ENCODE data around the gene SLC9A5. TPM values are rescaled to one million over a fixed set of nuclear protein-coding genes. Genes with fewer than 3 reads are reported as not detected.

SLC9A5 gene
- total RNA-seq, 1 experiment from 2014 or later, result 2.4 TPM

- no TSS peak for BruUV-seq (replicated peaks)
- no peaks in the 10 kb centered on the region for H3K27me3 ChIP-seq (replicated peaks; ENCODE audit: control insufficient read depth, insufficient read depth, low read length)
- H3K27me3 Mint-ChIP-seq (ENCODE audit: insufficient read depth, unreplicated experiment), result no peaks in the 10 kb centered on the region
These were observed 49.5 kb downstream of the SLC9A5 start for GRCh38 chr16:67298277-67298676.

DNA sequence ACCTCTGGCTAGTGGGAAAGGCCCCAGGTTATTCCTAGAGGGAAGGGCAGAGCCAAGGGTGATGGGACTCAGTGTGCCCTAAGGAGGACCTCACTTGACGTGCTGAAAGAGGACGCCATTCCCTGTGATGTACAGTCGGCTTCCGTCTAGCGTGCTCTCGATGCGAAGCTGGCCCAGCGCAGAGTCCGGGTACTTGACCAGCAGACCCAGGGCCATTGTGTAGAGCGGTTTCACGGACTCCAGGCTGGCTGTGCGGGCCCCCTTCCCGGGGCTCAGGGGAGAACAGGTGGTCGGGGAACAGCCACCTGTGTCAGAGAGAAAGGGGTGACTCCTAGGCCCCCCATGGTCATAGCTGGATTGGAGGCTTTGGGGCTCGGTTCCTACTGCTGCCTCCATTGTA is 50.5 kb downstream of the SLC9A5 start:
- intact Hi-C loops (cut with micrococcal nuclease; ENCODE audit: unreplicated experiment), result no loop called here
- Mint-ChIP-seq H3K27ac (ENCODE audit: unreplicated experiment) (no peak overlapping the region), H3K36me3 (ENCODE audit: insufficient read depth, unreplicated experiment) (no peaks in the 10 kb centered on the region), H3K9me3 (ENCODE audit: unreplicated experiment) (no peaks in the 10 kb centered on the region), H3K4me3 (ENCODE audit: unreplicated experiment) (no peak overlapping the region), H3K4me1 (ENCODE audit: low read depth, unreplicated experiment) (peaks cover 6% of the 10 kb centered on the region), H3K27me3 (ENCODE audit: insufficient read depth, unreplicated experiment) (no peaks in the 10 kb centered on the region)
- DNase-seq, result no peak
- ChIA-PET CTCF (interaction anchor here (1.1 kb wide), 1 partner anchor 14 kb away, joined by 3 read pairs; no protein-coding TSS in a partner anchor), POLR2A (no interaction called here)
- no peaks in the 10 kb centered on the region for H3K9me3 ChIP-seq
- no peaks in the 10 kb centered on the region for H3K36me3 ChIP-seq (ENCODE audit: control insufficient read depth, insufficient read depth, low read length)
- H3K4me3 ChIP-seq (ENCODE audit: low read depth, low read length), result no peak overlapping the region
- no TSS peak for BruUV-seq (replicated peaks)
- H3K27me3 ChIP-seq (replicated peaks; ENCODE audit: control insufficient read depth, insufficient read depth, low read length), result no peaks in the 10 kb centered on the region
- TF ChIP-seq, protein P1, sequence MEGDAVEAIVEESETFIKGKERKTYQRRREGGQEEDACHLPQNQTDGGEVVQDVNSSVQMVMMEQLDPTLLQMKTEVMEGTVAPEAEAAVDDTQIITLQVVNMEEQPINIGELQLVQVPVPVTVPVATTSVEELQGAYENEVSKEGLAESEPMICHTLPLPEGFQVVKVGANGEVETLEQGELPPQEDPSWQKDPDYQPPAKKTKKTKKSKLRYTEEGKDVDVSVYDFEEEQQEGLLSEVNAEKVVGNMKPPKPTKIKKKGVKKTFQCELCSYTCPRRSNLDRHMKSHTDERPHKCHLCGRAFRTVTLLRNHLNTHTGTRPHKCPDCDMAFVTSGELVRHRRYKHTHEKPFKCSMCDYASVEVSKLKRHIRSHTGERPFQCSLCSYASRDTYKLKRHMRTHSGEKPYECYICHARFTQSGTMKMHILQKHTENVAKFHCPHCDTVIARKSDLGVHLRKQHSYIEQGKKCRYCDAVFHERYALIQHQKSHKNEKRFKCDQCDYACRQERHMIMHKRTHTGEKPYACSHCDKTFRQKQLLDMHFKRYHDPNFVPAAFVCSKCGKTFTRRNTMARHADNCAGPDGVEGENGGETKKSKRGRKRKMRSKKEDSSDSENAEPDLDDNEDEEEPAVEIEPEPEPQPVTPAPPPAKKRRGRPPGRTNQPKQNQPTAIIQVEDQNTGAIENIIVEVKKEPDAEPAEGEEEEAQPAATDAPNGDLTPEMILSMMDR (IDR thresholded peaks at IDR 0.05; ENCODE audit: insufficient read depth in 1 of 2, low read depth in 1 of 2, low read length in 1 of 2, severe bottlenecking in 1 of 2, unreplicated experiment in 1 of 2), result no peak
- no peaks in the 10 kb centered on the region for H3K4me1 ChIP-seq

More at GRCh38 chr16:67298277-67298676, 49.5 kb downstream of the SLC9A5 start:
- no peaks in the 10 kb centered on the region for H3K36me3 ChIP-seq (ENCODE audit: control insufficient read depth, insufficient read depth, low read length)
- H3K4me1 Mint-ChIP-seq (ENCODE audit: low read depth, unreplicated experiment), result peaks cover 6% of the 10 kb centered on the region
- no peaks in the 10 kb centered on the region for H3K9me3 ChIP-seq
- no peak overlapping the region for H3K27ac Mint-ChIP-seq (ENCODE audit: unreplicated experiment)
- POLR2A ChIA-PET, result interaction anchor here (0.6 kb wide), 1 partner anchor 44 kb away, joined by 4 read pairs; no protein-coding TSS in a partner anchor
- no peak overlapping the region for H3K4me3 Mint-ChIP-seq (ENCODE audit: unreplicated experiment)
- no peaks in the 10 kb centered on the region for H3K9me3 Mint-ChIP-seq (ENCODE audit: unreplicated experiment)
- intact Hi-C loops (cut with micrococcal nuclease; ENCODE audit: unreplicated experiment), result no loop called here
- no peaks in the 10 kb centered on the region for H3K4me1 ChIP-seq
- no peak for DNase-seq
- TF ChIP-seq, protein P1 (IDR thresholded peaks at IDR 0.05; ENCODE audit: insufficient read depth in 1 of 2, low read depth in 1 of 2, low read length in 1 of 2, severe bottlenecking in 1 of 2, unreplicated experiment in 1 of 2), result no peak
- H3K4me3 ChIP-seq (ENCODE audit: low read depth, low read length), result no peak overlapping the region
- CTCF ChIA-PET, result interaction anchor here (0.7 kb wide), 1 partner anchor 33 kb away, joined by 6 read pairs; no protein-coding TSS in a partner anchor
- H3K36me3 Mint-ChIP-seq (ENCODE audit: insufficient read depth, unreplicated experiment), result no peaks in the 10 kb centered on the region

GRCh38 chr16:67301080-67301782 is 52.5 kb downstream of the SLC9A5 start:
- no peak overlapping the region for H3K4me3 ChIP-seq (ENCODE audit: low read depth, low read length)
- Mint-ChIP-seq H3K4me1 (ENCODE audit: low read depth, unreplicated experiment) (peaks cover 6% of the 10 kb centered on the region), H3K4me3 (ENCODE audit: unreplicated experiment) (no peak overlapping the region), H3K27ac (ENCODE audit: unreplicated experiment) (no peak overlapping the region), H3K36me3 (ENCODE audit: insufficient read depth, unreplicated experiment) (no peaks in the 10 kb centered on the region), H3K27me3 (ENCODE audit: insufficient read depth, unreplicated experiment) (no peaks in the 10 kb centered on the region), H3K9me3 (ENCODE audit: unreplicated experiment) (no peaks in the 10 kb centered on the region)
- H3K4me1 ChIP-seq, result no peaks in the 10 kb centered on the region
- CTCF ChIA-PET, result interaction anchor here (1.4 kb wide), 1 partner anchor 38 kb away, joined by 4 read pairs; no protein-coding TSS in a partner anchor
- no peaks in the 10 kb centered on the region for H3K36me3 ChIP-seq (ENCODE audit: control insufficient read depth, insufficient read depth, low read length)
- DNase-seq, result no peak
- BruUV-seq (replicated peaks), result no TSS peak
- POLR2A ChIA-PET, result no interaction called here
- no peaks in the 10 kb centered on the region for H3K27me3 ChIP-seq (replicated peaks; ENCODE audit: control insufficient read depth, insufficient read depth, low read length)
- TF ChIP-seq, protein P1 (IDR thresholded peaks at IDR 0.05; ENCODE audit: insufficient read depth in 1 of 2, low read depth in 1 of 2, low read length in 1 of 2, severe bottlenecking in 1 of 2, unreplicated experiment in 1 of 2), result no peak
- H3K9me3 ChIP-seq, result peaks cover 8% of the 10 kb centered on the region; the same call in 1 of the 2 replicates
- intact Hi-C loops (cut with micrococcal nuclease; ENCODE audit: unreplicated experiment), result no loop called here
